Measurements from ENCODE around the gene GLP1R.

- TF ChIP-seq EZH2 (IDR thresholded peaks at IDR 0.05) (no peak), POLR2A (IDR thresholded peaks at IDR 0.05; ENCODE audit: borderline replicate concordance, extremely low read depth, insufficient read depth, insufficient read length) (no peak), RAD21 (IDR thresholded peaks at IDR 0.05; ENCODE audit: low read depth) (no peak), POLR2AphosphoS5 (IDR thresholded peaks at IDR 0.05; ENCODE audit: low read depth, low read length) (no peak), SRF (IDR thresholded peaks at IDR 0.05; ENCODE audit: low read depth) (no peak), MAX (IDR thresholded peaks at IDR 0.05) (no peak), REST (IDR thresholded peaks at IDR 0.05; ENCODE audit: low read depth) (no peak), EZH2phosphoT487 (IDR thresholded peaks at IDR 0.05; ENCODE audit: borderline replicate concordance) (no peak), SP1 (IDR thresholded peaks at IDR 0.05; ENCODE audit: low read depth) (no peak), ZNF274 (IDR thresholded peaks at IDR 0.05; ENCODE audit: low read depth, low read length) (no peak), CEBPB (IDR thresholded peaks at IDR 0.05; ENCODE audit: low read depth) (no peak), CBX3 (IDR thresholded peaks at IDR 0.05; ENCODE audit: low read depth) (no peak)
- TF ChIP-seq, protein P1, sequence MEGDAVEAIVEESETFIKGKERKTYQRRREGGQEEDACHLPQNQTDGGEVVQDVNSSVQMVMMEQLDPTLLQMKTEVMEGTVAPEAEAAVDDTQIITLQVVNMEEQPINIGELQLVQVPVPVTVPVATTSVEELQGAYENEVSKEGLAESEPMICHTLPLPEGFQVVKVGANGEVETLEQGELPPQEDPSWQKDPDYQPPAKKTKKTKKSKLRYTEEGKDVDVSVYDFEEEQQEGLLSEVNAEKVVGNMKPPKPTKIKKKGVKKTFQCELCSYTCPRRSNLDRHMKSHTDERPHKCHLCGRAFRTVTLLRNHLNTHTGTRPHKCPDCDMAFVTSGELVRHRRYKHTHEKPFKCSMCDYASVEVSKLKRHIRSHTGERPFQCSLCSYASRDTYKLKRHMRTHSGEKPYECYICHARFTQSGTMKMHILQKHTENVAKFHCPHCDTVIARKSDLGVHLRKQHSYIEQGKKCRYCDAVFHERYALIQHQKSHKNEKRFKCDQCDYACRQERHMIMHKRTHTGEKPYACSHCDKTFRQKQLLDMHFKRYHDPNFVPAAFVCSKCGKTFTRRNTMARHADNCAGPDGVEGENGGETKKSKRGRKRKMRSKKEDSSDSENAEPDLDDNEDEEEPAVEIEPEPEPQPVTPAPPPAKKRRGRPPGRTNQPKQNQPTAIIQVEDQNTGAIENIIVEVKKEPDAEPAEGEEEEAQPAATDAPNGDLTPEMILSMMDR (IDR thresholded peaks at IDR 0.05 in 2 of 3, conservative IDR thresholded peaks at IDR 0.05 in 1 of 3; ENCODE audit: borderline replicate concordance in 1 of 3, insufficient read depth in 1 of 3, low read depth in 2 of 3, low read length in 2 of 3) = no peak
- TF ChIP-seq, protein P2, sequence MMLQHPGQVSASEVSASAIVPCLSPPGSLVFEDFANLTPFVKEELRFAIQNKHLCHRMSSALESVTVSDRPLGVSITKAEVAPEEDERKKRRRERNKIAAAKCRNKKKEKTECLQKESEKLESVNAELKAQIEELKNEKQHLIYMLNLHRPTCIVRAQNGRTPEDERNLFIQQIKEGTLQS (IDR thresholded peaks at IDR 0.05) = no peak
Observed at GRCh38 chr6:39047434-39048327, 900 bp upstream of the GLP1R start.
